PC-3 (cell line): Measurements from ENCODE around the gene FAM216B. TPM values are rescaled to one million over a fixed set of nuclear protein-coding genes. Genes with fewer than 3 reads are reported as not detected.

ENCODE experiments used
- ATAC-seq: fragments of 200-7000 bp; cut with Tn5 transposase; 2 replicates; pipeline ENCODE4 v1.9.1; 2020; ENCODE audit warnings: mild to moderate bottlenecking, moderate library complexity
- BruUV-seq: library from RNA; stranded (reverse); fragments of 400-500 nt; replicated peaks from 2 replicates; lab custom pipeline; 2021; lab: Mats Ljungman, UMichigan
- CTCF ChIA-PET: fragments of 300-600 bp; sonication (Branson Sonifier 250); formaldehyde crosslinking; loops from one replicate; lab custom pipeline; 2022; ENCODE audit warnings: antibody characterized with exemption; lab: Charles Lee
- POLR2A ChIA-PET: fragments of 300-600 bp; sonication (Branson Sonifier 250); formaldehyde crosslinking; loops from one replicate; lab custom pipeline; 2022; ENCODE audit warnings: antibody characterized with exemption; ENCODE audit not compliant: unreplicated experiment; lab: Charles Lee
- DNase-seq: peaks from one replicate; pipeline ENCODE4 v3.0.0-alpha.2; 2015
- H2AFZ ChIP-seq: fragments of 300-600 bp; sonication (generic); 2 replicates; pipeline ENCODE4 v1.6.0; 2016; ENCODE audit warnings: antibody characterized with exemption, low read length
- H3F3A ChIP-seq: fragments of 300-600 bp; sonication (generic); one replicate; pipeline ENCODE4 v1.6.0; 2017; ENCODE audit warnings: antibody characterized with exemption, low read length, control low read depth, mild to moderate bottlenecking; ENCODE audit not compliant: unreplicated experiment
- H3K27ac ChIP-seq: fragments of 300-600 bp; sonication (generic); 2 replicates; pipeline ENCODE4 v1.5.1; 2016; ENCODE audit warnings: mild to moderate bottlenecking, low read length
- H3K27me3 ChIP-seq: fragments of 300-600 bp; sonication (generic); 2 replicates; pipeline ENCODE4 v1.6.1; 2016; ENCODE audit warnings: low read length, mixed read lengths
- H3K36me3 ChIP-seq: fragments of 300-600 bp; sonication (generic); 2 replicates; pipeline ENCODE4 v1.6.1; 2016; ENCODE audit warnings: low read depth, mixed run types, low read length, mixed read lengths
- H3K4me1 ChIP-seq: fragments of 300-600 bp; sonication (generic); 2 replicates; pipeline ENCODE4 v1.5.1; 2016; ENCODE audit warnings: low read length; ENCODE audit not compliant: insufficient read depth
- H3K4me2 ChIP-seq: fragments of 300-600 bp; sonication (generic); 2 replicates; pipeline ENCODE4 v1.6.0; 2016; ENCODE audit warnings: low read length
- H3K4me3 ChIP-seq: fragments of 300-600 bp; sonication (generic); 2 replicates; pipeline ENCODE4 v1.5.1; 2016; ENCODE audit warnings: mild to moderate bottlenecking, low read length, mixed read lengths
- H3K79me2 ChIP-seq: fragments of 300-600 bp; sonication (generic); 2 replicates; pipeline ENCODE4 v1.6.1; 2017; ENCODE audit warnings: low read length, mixed read lengths
- H3K9ac ChIP-seq: fragments of 300-600 bp; sonication (generic); 2 replicates; pipeline ENCODE4 v1.6.0; 2016; ENCODE audit warnings: mild to moderate bottlenecking, low read length
- H3K9me2 ChIP-seq: fragments of 300-600 bp; sonication (generic); replicated peaks from 2 replicates; pipeline ENCODE4 v1.6.1; 2016; ENCODE audit warnings: mixed run types, low read length, mixed read lengths
- H3K9me3 ChIP-seq: fragments of 300-600 bp; sonication (generic); 2 replicates; pipeline ENCODE4 v1.6.1; 2016; ENCODE audit warnings: low read length, mixed read lengths
- H4K20me1 ChIP-seq: fragments of 300-600 bp; sonication (generic); 2 replicates; pipeline ENCODE4 v1.6.1; 2016; ENCODE audit warnings: low read length, mixed read lengths
- CTCF ChIP-seq: fragments of 300-600 bp; sonication (generic); conservative IDR thresholded peaks from 2 replicates; pipeline ENCODE4 v1.5.1; 2017; ENCODE audit warnings: antibody characterized with exemption, low read depth, mild to moderate bottlenecking, low read length
- EZH2 ChIP-seq: fragments of 300-600 bp; sonication (generic); IDR thresholded peaks from one replicate; pipeline ENCODE4 v1.6.1; 2017; ENCODE audit warnings: antibody characterized with exemption, mild to moderate bottlenecking, low read length; ENCODE audit not compliant: unreplicated experiment
- EZH2phosphoT487 ChIP-seq: fragments of 300-600 bp; sonication (generic); IDR thresholded peaks from 2 replicates; pipeline ENCODE4 v1.6.1; 2018; ENCODE audit warnings: mild to moderate bottlenecking, antibody characterized with exemption, low read length, borderline replicate concordance
- intact Hi-C: fragments of 100-400 bp; cut with micrococcal nuclease; formaldehyde crosslinking; loops from 2 replicates; pipeline ENCODE4 v1.9.0; 2023
- total RNA-seq: library from RNA; depleted of rRNA; stranded (reverse); fragments of >200 nt; gene quantifications from 2 replicates; pipeline ENCODE4 v1.2.3, GENCODE V29; 2014

Gene FAM216B
- total RNA-seq, 1 experiment from 2014 or later = not detected

GRCh38 chr13:42800109-42800643 lies 18.8 kb downstream of the FAM216B start:
- H3K36me3 ChIP-seq = no peaks in the 10 kb centered on the region
- H3K9ac ChIP-seq = no peak overlapping the region
- no peaks in the 10 kb centered on the region for H4K20me1 ChIP-seq
- BruUV-seq = no TSS peak
- ChIA-PET POLR2A (no interaction called here), CTCF (no interaction called here)
- no peak overlapping the region for H3K4me3 ChIP-seq
- intact Hi-C loops = no loop called here
- no peak overlapping the region for H3K4me2 ChIP-seq
- H3K9me2 ChIP-seq = no peaks in the 10 kb centered on the region
- no peaks in the 10 kb centered on the region for H3K27me3 ChIP-seq
- no peak overlapping the region for H3K27ac ChIP-seq
- no peaks in the 10 kb centered on the region for H3F3A ChIP-seq
- H2AFZ ChIP-seq = no peak overlapping the region
- ATAC-seq (no peak), DNase-seq (no peak)
- no peaks in the 10 kb centered on the region; the same call in 1 of the 2 replicates for H3K4me1 ChIP-seq
- H3K9me3 ChIP-seq = no peaks in the 10 kb centered on the region
- no peaks in the 10 kb centered on the region for H3K79me2 ChIP-seq
- TF ChIP-seq CTCF (no peak), EZH2 (no peak), EZH2phosphoT487 (no peak)

- DNase-seq (no peak), ATAC-seq (no peak)
- H4K20me1 ChIP-seq = no peaks in the 10 kb centered on the region
- no peak overlapping the region for H3K4me2 ChIP-seq
- no peaks in the 10 kb centered on the region for H3K27me3 ChIP-seq
- ChIA-PET POLR2A (no interaction called here), CTCF (no interaction called here)
- H3K4me1 ChIP-seq = peaks cover 14% of the 10 kb centered on the region
- no peaks in the 10 kb centered on the region for H3K79me2 ChIP-seq
- H3K36me3 ChIP-seq = no peaks in the 10 kb centered on the region
- H3K9ac ChIP-seq = no peak overlapping the region
- H2AFZ ChIP-seq = no peak overlapping the region
- H3K9me2 ChIP-seq = no peaks in the 10 kb centered on the region
- intact Hi-C loops = no loop called here
- no TSS peak for BruUV-seq
- no peak overlapping the region for H3K27ac ChIP-seq
- no peak for TF ChIP-seq EZH2phosphoT487
- TF ChIP-seq CTCF = no peak
- TF ChIP-seq EZH2 = no peak
- peaks cover 4% of the 10 kb centered on the region for H3F3A ChIP-seq
- H3K4me3 ChIP-seq = no peak overlapping the region
- no peaks in the 10 kb centered on the region for H3K9me3 ChIP-seq
Measured at GRCh38 chr13:42803563-42804204, 22.3 kb downstream of the FAM216B start.

- Histone ChIP-seq H3K4me3 (no peak overlapping the region), H3K27ac (no peak overlapping the region), H2AFZ (no peak overlapping the region), H3K9me2 (no peaks in the 10 kb centered on the region), H3K27me3 (no peaks in the 10 kb centered on the region), H3K9ac (no peak overlapping the region), H3F3A (peaks cover 4% of the 10 kb centered on the region), H3K4me1 (peaks cover 20% of the 10 kb centered on the region), H3K36me3 (no peaks in the 10 kb centered on the region), H3K4me2 (no peak overlapping the region), H4K20me1 (no peaks in the 10 kb centered on the region), H3K79me2 (no peaks in the 10 kb centered on the region), H3K9me3 (no peaks in the 10 kb centered on the region)
- intact Hi-C loops = no loop called here
- POLR2A ChIA-PET = no interaction called here
- no peak for TF ChIP-seq CTCF
- TF ChIP-seq EZH2phosphoT487 = no peak
- no peak for TF ChIP-seq EZH2
- no peak for ATAC-seq
- CTCF ChIA-PET = no interaction called here
- no TSS peak for BruUV-seq
- no peak for DNase-seq
Measured at GRCh38 chr13:42804244-42804874, 23.0 kb downstream of the FAM216B start.
